GF-D8 (cell line): ENCODE data around the gene EEFSEC.
A peak's percentile ranks its signal among the peaks of the same experiment; 100 is the strongest.

ENCODE experiments used
- DNase-seq: peaks from one replicate; lab custom pipeline; 2025; lab: John Stamatoyannopoulos, UW

EEFSEC gene

DNA sequence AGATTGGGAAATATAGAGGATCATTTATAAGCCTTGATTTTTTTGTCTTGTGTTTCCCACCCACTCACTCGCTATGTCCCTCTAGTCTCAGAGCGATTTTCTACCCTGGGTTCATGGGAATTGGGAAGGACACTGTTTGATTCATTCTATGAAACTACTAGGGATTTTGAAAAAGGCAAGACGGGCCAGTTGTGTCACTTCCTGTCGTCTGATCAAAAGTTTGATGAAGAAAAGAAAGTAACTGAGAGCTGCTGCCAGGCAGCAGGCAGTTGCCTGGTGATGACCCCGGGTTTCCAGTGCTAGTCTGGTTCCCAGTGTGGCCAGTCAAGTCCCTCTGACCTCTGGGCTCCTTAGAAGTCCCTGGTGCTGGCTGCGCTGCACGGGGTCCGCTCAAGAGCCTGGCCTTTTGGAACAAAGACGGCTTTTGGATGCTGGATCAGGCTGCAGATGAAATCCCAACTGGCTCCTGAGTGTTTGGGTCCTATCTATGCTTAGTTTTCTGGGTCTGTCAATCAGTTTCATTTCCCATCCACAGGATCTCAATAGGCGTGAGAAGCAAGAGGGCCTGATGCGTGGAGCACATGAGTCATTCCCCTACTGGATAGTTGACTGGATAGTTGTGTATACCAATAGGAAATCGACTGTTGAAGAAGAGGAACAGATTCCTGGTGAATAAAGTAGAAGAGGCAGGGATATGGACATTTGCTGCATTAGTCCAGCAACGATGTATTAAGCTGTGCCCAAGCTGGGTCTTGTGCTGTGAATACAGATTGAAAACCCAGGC is 89.7 kb downstream of the EEFSEC start:
- DNase-seq, result peak; percentile 2

DNA sequence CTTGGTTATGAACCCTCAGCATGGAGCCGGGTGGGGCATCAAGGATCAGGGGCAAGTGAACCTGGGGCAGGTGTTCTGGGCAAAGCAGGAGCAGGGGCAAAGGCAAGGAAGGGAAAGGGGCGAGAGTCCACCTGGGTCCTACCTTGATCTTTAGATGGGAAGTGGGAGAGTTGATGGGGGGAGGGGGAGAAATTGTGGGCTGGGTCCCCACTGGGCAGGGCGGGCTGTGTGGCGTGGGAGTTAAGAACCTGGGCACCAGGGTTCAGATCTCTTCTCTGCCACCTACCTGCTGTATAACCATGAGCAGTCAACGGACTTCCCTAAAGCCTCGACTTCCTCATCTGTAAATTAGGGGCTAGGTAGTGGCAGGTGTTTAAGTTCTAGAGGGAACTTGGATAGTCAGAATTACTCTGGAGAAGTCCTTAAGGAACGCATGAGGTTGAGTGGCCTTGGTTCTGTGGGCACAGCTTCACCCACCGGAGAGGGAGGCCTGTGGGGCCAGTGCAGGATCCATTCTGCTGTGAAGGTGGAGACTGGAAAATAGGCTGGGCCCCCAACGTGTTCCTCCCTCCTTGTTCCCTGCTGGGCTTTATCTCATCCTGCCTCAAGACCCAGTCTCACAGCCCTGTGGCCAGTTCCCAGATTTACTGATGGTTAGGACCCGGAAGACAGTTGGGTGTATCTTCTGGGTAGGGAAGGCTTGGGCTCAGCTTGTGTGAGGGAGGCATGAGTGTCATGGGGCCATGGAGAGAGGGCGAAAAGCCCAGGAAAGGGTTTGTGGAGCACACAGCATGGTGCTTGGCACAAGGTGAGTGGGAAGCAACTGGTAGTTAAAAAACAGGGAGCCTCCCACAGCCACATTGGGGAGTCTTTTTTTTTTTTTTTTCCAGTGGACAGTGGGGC is 90.6 kb downstream of the EEFSEC start:
- DNase-seq, result no peak

DNA sequence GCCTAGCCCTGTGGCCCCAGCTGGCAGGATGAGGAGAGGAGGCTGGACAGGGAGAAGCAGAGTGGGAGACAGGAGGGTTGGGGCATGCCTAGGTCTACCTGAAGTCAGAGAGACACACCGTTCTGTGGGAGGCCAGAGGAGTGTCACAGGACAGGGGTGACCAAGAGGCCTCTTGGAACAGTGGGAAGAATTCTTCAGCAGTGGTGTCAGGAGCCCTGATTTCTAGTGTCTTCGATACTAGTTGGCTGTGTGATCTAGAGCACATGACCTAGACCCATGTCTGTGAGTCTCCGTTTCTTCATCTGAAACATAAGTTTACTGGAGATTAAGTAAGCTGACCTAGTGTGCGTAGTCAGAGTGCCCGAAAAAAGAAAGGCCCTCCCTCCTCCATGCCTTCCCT is 92.2 kb downstream of the EEFSEC start:
- DNase-seq, result no peak

DNA sequence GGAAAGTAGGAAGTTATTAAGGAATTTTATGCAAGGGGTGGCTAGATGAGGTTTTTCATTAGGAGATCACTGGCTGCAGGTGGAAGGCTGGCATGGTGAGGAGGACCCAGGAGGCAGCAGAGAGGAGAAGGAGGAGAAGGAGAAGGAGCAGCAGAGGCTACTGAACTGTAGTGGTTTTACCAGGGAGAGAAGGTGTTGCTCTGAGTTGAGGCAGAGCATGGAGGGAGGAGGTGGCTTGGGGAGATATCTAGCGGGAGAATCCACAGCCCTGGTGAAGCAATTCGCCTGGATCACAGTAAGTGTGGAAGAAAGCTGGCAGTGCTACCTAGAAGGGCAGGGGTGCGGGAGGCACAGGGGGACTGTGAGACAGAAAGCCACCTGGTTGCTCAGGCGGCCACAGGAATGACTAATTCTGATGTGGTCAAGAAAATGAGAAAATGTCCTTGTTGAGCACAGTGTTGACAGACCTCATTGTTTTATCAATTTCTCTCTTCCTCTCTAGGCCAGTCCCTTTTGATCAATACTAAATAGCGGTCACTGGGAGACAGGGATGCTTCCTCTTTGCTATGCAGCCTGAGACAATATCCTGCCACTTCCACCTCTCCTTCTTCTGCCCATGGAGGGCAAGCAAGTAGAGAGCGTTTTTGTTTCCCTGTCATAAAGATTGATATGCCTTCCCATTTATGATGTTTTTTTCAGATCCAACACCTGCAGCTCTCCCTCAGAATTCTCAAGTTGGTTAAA is 94.6 kb downstream of the EEFSEC start:
- no peak for DNase-seq

- DNase-seq, result no peak
These were observed 98.8 kb downstream of the EEFSEC start for GRCh38 chr3:128252083-128252482.

- no peak for DNase-seq
These were observed 99.9 kb downstream of the EEFSEC start for GRCh38 chr3:128253150-128253549.

- no peak for DNase-seq
These were observed 100.8 kb downstream of the EEFSEC start for GRCh38 chr3:128254066-128254590.

DNA sequence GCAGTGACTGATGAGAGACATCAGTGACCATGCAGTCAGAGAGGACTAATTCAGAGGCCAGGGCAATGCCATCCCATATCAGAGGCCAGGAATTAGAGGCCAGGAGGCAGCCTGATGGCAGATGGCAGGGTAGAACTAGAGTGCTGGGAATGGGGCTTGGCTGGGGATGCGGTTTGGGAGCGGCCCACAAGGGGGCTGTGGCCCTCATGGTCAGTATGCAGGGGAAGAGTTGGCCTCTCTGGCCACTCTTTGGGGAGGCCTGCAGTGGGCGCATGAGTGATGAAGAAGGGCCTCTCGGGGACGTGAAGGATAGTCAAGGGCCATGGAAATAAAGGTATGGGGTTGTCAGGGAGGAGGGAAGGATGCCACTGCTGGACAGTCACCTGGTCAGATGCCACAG is 101.7 kb downstream of the EEFSEC start:
- DNase-seq, result no peak

DNA sequence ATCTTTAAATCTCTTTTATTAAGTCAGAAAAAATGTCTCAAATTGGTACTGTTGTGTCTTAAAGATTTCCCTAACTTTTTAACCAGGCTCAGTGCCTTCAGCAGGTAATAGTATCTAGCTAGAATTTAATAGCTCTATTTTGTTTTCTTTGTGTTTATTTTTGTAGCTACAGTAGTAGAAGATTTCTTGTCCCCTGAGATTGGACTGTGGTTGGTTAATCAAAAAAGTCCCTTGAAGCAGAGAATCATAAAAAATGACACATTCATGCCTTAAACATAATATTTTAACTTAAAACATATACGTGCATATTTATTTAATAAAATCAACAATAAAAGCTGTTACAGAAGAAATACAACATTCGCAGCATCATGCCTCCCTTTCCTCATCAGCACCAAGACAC is 102.8 kb downstream of the EEFSEC start:
- no peak for DNase-seq

DNA sequence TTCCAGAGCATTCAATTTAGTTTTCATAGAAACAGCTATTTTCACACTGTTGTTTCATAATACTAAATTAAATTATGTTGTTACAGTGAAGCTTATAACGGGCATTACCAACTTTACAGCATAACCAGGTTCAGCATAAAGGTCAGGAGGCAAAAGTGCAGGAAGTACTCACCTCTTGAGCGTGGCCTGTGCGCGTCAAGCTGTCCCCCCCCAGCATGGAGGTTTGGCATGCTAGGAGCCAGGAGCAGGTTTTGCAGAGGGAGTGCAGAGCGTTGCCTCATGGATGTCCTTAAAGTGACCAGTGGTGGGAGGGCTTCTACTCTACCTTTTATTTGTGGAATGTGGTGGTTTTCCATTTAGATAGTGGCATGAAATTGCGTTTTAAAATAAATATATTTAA is 104.4 kb downstream of the EEFSEC start:
- DNase-seq, result no peak

GRCh38 chr3:128260275-128260674 is 107.0 kb downstream of the EEFSEC start:
- no peak for DNase-seq

DNA sequence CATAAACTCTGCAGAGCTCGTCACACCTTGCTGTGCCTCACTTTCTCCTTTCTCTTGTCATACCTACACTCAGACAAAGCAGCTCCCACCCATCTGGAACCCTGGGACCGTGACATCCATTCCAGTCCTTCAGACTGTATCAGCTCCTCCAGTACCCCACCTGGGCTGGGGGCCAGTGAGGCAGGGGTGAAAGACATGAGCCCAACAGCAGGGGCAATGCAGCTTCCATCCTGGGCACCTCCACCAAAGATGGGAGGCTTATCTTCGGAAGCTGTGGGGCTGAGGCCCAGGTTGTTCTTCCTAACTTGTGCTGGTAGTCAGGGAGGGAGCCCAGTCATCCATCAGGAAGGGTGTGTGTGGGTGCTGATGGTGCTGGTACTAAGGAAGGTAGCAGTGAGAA is 109.2 kb downstream of the EEFSEC start:
- no peak for DNase-seq

- no peak for DNase-seq
These were observed 109.8 kb downstream of the EEFSEC start for GRCh38 chr3:128263118-128263517.

- DNase-seq, result no peak
These were observed 110.7 kb downstream of the EEFSEC start for GRCh38 chr3:128263946-128264345.

DNA sequence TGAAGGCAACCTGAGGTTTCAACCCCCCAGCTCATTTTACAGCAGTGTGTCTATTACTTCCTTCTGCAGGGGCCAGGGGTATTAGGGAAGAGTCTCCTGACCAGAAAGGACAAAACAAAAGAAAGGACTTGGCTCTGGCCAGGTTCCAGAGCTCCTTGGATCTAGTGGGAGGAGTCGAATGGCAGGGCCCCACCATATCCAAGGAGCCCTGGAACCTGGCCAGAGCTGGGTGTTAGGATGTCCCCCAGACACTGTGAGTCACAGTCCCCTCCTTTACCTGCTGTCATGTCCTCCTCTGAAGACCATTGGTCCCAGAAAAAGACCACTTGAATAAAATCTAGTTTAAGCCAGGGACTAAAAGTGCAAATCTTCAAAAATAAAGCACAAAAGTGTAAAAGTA is 113.2 kb downstream of the EEFSEC start:
- DNase-seq, result no peak

GRCh38 chr3:128267541-128267940 is 114.3 kb downstream of the EEFSEC start:
- no peak for DNase-seq

- DNase-seq, result no peak
These were observed 115.9 kb downstream of the EEFSEC start for GRCh38 chr3:128269006-128269775.

GRCh38 chr3:128269796-128270195 is 116.5 kb downstream of the EEFSEC start:
- DNase-seq, result no peak

- no peak for DNase-seq
These were observed 117.5 kb downstream of the EEFSEC start for GRCh38 chr3:128270559-128271492.
